HepG2 (cell line): Measurements from ENCODE around the gene NPW. TPM values are rescaled to one million over a fixed set of nuclear protein-coding genes. Genes with fewer than 3 reads are reported as not detected.

Source experiments
- ATF5 ChIP-seq: sonication (generic); formaldehyde crosslinking; IDR thresholded peaks from 2 replicates; pipeline ENCODE4 v1.4.0; 2020; ENCODE audit warnings: mild to moderate bottlenecking, low read depth, missing genetic modification reagents
- BORCS8-MEF2B ChIP-seq: sonication (generic); formaldehyde crosslinking; IDR thresholded peaks from 2 replicates; pipeline ENCODE4 v1.8.0; 2022; ENCODE audit warnings: mild to moderate bottlenecking, missing genetic modification reagents
- DNMT1 ChIP-seq: sonication (generic); formaldehyde crosslinking; IDR thresholded peaks from 2 replicates; pipeline ENCODE4 v1.5.1; 2020; ENCODE audit warnings: mild to moderate bottlenecking, missing genetic modification reagents
- ELF3 ChIP-seq: IDR thresholded peaks from 2 replicates; pipeline ENCODE4 v1.6.1; 2016; ENCODE audit warnings: missing genetic modification reagents, missing compliant biosample characterization
- ETV6 ChIP-seq: sonication (generic); formaldehyde crosslinking; conservative IDR thresholded peaks from 2 replicates; pipeline ENCODE4 v1.4.0; 2020; ENCODE audit warnings: missing genetic modification reagents
- HOXA5 ChIP-seq: sonication (generic); formaldehyde crosslinking; IDR thresholded peaks from 2 replicates; pipeline ENCODE4 v1.4.0; 2020; ENCODE audit warnings: missing genetic modification reagents
- NFYC ChIP-seq: IDR thresholded peaks from 2 replicates; pipeline ENCODE4 v1.6.1; 2016; ENCODE audit warnings: missing genetic modification reagents, missing compliant biosample characterization
- POLR2G ChIP-seq: fragments of 200-400 bp; formaldehyde crosslinking; IDR thresholded peaks from 2 replicates; pipeline ENCODE4 v1.6.1; 2018; ENCODE audit warnings: mild to moderate bottlenecking, low read depth, low read length, moderate library complexity
- SNRNP70 ChIP-seq: fragments of 200-400 bp; formaldehyde crosslinking; IDR thresholded peaks from 2 replicates; pipeline ENCODE4 v1.6.1; 2017; ENCODE audit warnings: mild to moderate bottlenecking, low read depth, low read length, moderate library complexity
- SP4 ChIP-seq: sonication (generic); formaldehyde crosslinking; IDR thresholded peaks from 2 replicates; pipeline ENCODE4 v1.8.1; 2023; ENCODE audit warnings: mild to moderate bottlenecking, missing genetic modification reagents
- TBP ChIP-seq: sonication (generic); formaldehyde crosslinking; IDR thresholded peaks from 2 replicates; pipeline ENCODE4 v1.5.0; 2020; ENCODE audit warnings: missing genetic modification reagents
- ZBTB2 ChIP-seq: sonication (generic); formaldehyde crosslinking; IDR thresholded peaks from 2 replicates; pipeline ENCODE4 v1.8.0; 2022; ENCODE audit warnings: low read depth, missing genetic modification reagents
- ZBTB7B ChIP-seq: sonication (generic); formaldehyde crosslinking; IDR thresholded peaks from 2 replicates; pipeline ENCODE4 v1.4.0; 2020; ENCODE audit warnings: missing genetic modification reagents
- ZFP36L1 ChIP-seq: sonication (generic); formaldehyde crosslinking; IDR thresholded peaks from 2 replicates; pipeline ENCODE4 v1.8.0; 2022; ENCODE audit warnings: mild to moderate bottlenecking, missing genetic modification reagents, moderate library complexity
- ZFX ChIP-seq: sonication (generic); formaldehyde crosslinking; IDR thresholded peaks from 2 replicates; pipeline ENCODE4 v1.4.0; 2020; ENCODE audit warnings: mild to moderate bottlenecking, low read depth, missing genetic modification reagents, moderate library complexity
- ZNF121 ChIP-seq: sonication (generic); formaldehyde crosslinking; IDR thresholded peaks from 2 replicates; pipeline ENCODE4 v1.5.0; 2020; ENCODE audit warnings: mild to moderate bottlenecking, missing genetic modification reagents
- ZNF143 ChIP-seq: sonication (generic); formaldehyde crosslinking; IDR thresholded peaks from 2 replicates; pipeline ENCODE4 v1.4.0; 2020; ENCODE audit warnings: missing genetic modification reagents
- ZNF337 ChIP-seq: sonication (generic); formaldehyde crosslinking; IDR thresholded peaks from 2 replicates; pipeline ENCODE4 v1.5.1; 2020; ENCODE audit warnings: missing genetic modification reagents, low read depth, mild to moderate bottlenecking, borderline replicate concordance
- ZNF343 ChIP-seq: sonication (generic); formaldehyde crosslinking; IDR thresholded peaks from 2 replicates; pipeline ENCODE4 v1.4.0; 2020; ENCODE audit warnings: mild to moderate bottlenecking, missing genetic modification reagents
- ZNF460 ChIP-seq: sonication (generic); formaldehyde crosslinking; IDR thresholded peaks from 2 replicates; pipeline ENCODE4 v1.5.1; 2020; ENCODE audit warnings: missing genetic modification reagents, mild to moderate bottlenecking, borderline replicate concordance
- ZNF496 ChIP-seq: sonication (generic); formaldehyde crosslinking; IDR thresholded peaks from 2 replicates; pipeline ENCODE4 v1.8.1; 2023; ENCODE audit warnings: mild to moderate bottlenecking, moderate library complexity, missing genetic modification reagents; ENCODE audit not compliant: insufficient replicate concordance
- ZNF556 ChIP-seq: sonication (generic); formaldehyde crosslinking; IDR thresholded peaks from 2 replicates; pipeline ENCODE4 v1.4.0; 2020; ENCODE audit warnings: mild to moderate bottlenecking, missing genetic modification reagents, borderline replicate concordance
- ZNF570 ChIP-seq: sonication (generic); formaldehyde crosslinking; IDR thresholded peaks from 2 replicates; pipeline ENCODE4 v1.4.0; 2020; ENCODE audit warnings: mild to moderate bottlenecking, missing genetic modification reagents, borderline replicate concordance
- polyA plus RNA-seq, 8 experiments: library from polyadenylated mRNA; depleted of rRNA in 3 of 8; stranded (reverse) in 7 of 8; unstranded in 1 of 8; fragments of >200 nt; fragmentation: Illumina TruSeq in 4 of 8; extraction: Trizol in 4 of 8; gene quantifications; 2 replicates each; pipeline versions ENCODE4 v1.2.1 to v1.2.3, GENCODE V29; 2011 to 2016; ENCODE audit warnings: low read depth in 4 of 8, missing spikeins in 1 of 8, mixed read lengths in 1 of 8; ENCODE audit not compliant: insufficient read depth in 1 of 8
- total RNA-seq, 5 experiments: library from RNA; depleted of rRNA; stranded (reverse); fragments of >200 nt; fragmentation: Illumina TruSeq; extraction: Trizol; gene quantifications; 2 replicates each; pipeline ENCODE4 v1.2.3, GENCODE V29; 2016; ENCODE audit warnings: low read depth in 1 of 5
- TF ChIP-seq, protein P1 (sequence below): sonication (generic); formaldehyde crosslinking; IDR thresholded peaks from 2 replicates; pipeline ENCODE4 v1.4.0; 2020; ENCODE audit warnings: missing genetic modification reagents
- TF ChIP-seq, protein P2 (sequence below): sonication (generic); formaldehyde crosslinking; IDR thresholded peaks from 2 replicates; pipeline ENCODE4 v1.8.1; 2022; ENCODE audit warnings: mild to moderate bottlenecking, missing genetic modification reagents

The NPW gene
- total and polyA plus RNA-seq, 2 of the 13 experiments (the other 11 are each of a cell fraction or from before 2014, with no cell fraction given), result 0.24 to 0.97 TPM

DNA sequence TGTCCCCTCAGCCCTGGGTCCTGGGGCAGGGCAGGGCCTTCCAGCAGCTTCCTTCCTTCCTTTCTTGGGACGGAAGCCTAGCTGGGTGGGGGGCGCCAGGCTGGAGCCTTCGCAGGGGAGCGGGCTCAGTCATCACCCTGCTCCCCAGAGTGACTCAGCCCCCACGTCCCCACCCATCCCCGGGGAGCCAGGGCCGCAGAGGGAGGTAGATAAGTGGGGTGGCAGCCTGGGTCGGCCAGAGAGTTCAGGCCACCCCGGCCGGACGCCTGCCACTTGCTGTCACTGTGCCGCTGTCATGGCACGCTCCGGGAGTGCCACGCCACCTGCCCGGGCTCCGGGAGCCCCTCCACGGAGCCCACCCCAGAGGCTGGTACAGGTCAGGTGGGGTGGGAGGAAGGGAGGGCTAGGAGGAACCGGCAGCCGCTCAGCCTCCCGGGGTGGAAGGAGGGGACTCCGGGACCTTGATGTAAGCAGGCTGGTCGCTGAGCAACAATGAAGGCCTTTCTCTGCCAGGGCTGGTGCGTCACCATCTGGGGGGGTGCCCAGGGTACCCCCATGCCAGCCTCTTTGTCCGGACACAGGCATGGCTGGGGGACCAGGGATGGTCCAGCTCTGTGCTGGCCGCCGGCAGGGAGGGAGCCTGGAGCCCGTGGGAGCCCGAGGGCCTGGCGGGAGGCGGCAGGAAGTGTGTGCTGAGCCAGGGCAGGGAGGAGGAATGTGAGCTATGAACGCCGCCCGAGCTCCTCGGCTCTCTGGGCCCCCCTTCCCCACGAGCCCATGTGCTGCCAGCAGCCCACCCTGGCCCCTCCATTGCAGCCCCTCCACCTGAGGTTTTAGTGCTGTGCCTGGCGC is 13.7 kb downstream of the NPW start (continued):
- no peak for TF ChIP-seq SNRNP70
- TF ChIP-seq ZBTB2, result no peak
- no peak for TF ChIP-seq POLR2G
- no peak for TF ChIP-seq ZNF343 (CRISPR knock-in tag)
- no peak for TF ChIP-seq SP4 (CRISPR knock-in tag)
- no peak for TF ChIP-seq ZNF143 (CRISPR knock-in tag)
- no peak for TF ChIP-seq HOXA5 (CRISPR knock-in tag)
- no peak for TF ChIP-seq ZNF570 (CRISPR knock-in tag)
- TF ChIP-seq TBP (CRISPR knock-in tag), result no peak
- no peak for TF ChIP-seq ATF5
- TF ChIP-seq DNMT1, result no peak
- peak; percentile 31; the same call in 1 of the 2 replicates for TF ChIP-seq BORCS8-MEF2B
- TF ChIP-seq ELF3 (CRISPR knock-in tag), result no peak
- TF ChIP-seq ZNF496 (CRISPR knock-in tag), result no peak
- TF ChIP-seq, protein P1, sequence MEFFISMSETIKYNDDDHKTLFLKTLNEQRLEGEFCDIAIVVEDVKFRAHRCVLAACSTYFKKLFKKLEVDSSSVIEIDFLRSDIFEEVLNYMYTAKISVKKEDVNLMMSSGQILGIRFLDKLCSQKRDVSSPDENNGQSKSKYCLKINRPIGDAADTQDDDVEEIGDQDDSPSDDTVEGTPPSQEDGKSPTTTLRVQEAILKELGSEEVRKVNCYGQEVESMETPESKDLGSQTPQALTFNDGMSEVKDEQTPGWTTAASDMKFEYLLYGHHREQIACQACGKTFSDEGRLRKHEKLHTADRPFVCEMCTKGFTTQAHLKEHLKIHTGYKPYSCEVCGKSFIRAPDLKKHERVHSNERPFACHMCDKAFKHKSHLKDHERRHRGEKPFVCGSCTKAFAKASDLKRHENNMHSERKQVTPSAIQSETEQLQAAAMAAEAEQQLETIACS, result no peak
- no peak for TF ChIP-seq NFYC (CRISPR knock-in tag)
- no peak for TF ChIP-seq ZNF556 (CRISPR knock-in tag)
- TF ChIP-seq ZFX (CRISPR knock-in tag), result peak; percentile 54
- TF ChIP-seq, protein P2, sequence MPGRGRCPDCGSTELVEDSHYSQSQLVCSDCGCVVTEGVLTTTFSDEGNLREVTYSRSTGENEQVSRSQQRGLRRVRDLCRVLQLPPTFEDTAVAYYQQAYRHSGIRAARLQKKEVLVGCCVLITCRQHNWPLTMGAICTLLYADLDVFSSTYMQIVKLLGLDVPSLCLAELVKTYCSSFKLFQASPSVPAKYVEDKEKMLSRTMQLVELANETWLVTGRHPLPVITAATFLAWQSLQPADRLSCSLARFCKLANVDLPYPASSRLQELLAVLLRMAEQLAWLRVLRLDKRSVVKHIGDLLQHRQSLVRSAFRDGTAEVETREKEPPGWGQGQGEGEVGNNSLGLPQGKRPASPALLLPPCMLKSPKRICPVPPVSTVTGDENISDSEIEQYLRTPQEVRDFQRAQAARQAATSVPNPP, result no peak
- no peak for TF ChIP-seq ZFP36L1
- TF ChIP-seq ZNF460, result no peak
- TF ChIP-seq ZNF337 (CRISPR knock-in tag), result no peak
- TF ChIP-seq ZNF121 (CRISPR knock-in tag), result no peak
- TF ChIP-seq ETV6, result 0 out of 2 replicates have a peak, but pooled peaks have one; percentile 51
- peak; percentile 80; the same call in 1 of the 2 replicates for TF ChIP-seq ZBTB7B (CRISPR knock-in tag)
